Smooth muscle cell (in vitro differentiated cells): Measurements from ENCODE around the gene ADPRH. TPM values are rescaled to one million over a fixed set of nuclear protein-coding genes. Genes with fewer than 3 reads are reported as not detected.

ENCODE experiments used
- DNase-seq: peaks from one replicate; lab custom pipeline; 2025; ENCODE audit not compliant: unreplicated experiment; lab: John Stamatoyannopoulos, UW
- H2AFZ ChIP-seq: fragments of 200-600 bp; sonication (generic); 2 replicates; pipeline ENCODE4 v1.6.0; 2016; ENCODE audit warnings: antibody characterized with exemption, low read depth, mild to moderate bottlenecking
- H3F3A ChIP-seq: fragments of 200-600 bp; sonication (generic); 2 replicates; pipeline ENCODE4 v1.6.0; 2017; ENCODE audit warnings: antibody characterized with exemption, low read depth
- H3K27ac ChIP-seq: fragments of 200-600 bp; sonication (generic); 2 replicates; pipeline ENCODE4 v1.5.1; 2016; ENCODE audit warnings: low read depth, mild to moderate bottlenecking
- H3K27me3 ChIP-seq: fragments of 200-600 bp; sonication (generic); 2 replicates; pipeline ENCODE4 v1.6.1; 2016; ENCODE audit warnings: low read depth, mild to moderate bottlenecking
- H3K36me3 ChIP-seq: fragments of 200-600 bp; sonication (generic); 2 replicates; pipeline ENCODE4 v1.5.1; 2016; ENCODE audit warnings: low read depth
- H3K4me1 ChIP-seq: fragments of 200-600 bp; sonication (generic); 2 replicates; pipeline ENCODE4 v1.5.1; 2016; ENCODE audit warnings: low read depth
- H3K4me2 ChIP-seq: fragments of 200-600 bp; sonication (generic); 2 replicates; pipeline ENCODE4 v1.6.0; 2016; ENCODE audit warnings: mild to moderate bottlenecking
- H3K4me3 ChIP-seq: fragments of 200-600 bp; sonication (generic); 2 replicates; pipeline ENCODE4 v1.5.1; 2016; ENCODE audit warnings: mild to moderate bottlenecking
- H3K79me2 ChIP-seq: fragments of 200-600 bp; sonication (generic); 2 replicates; pipeline ENCODE4 v1.6.0; 2016; ENCODE audit warnings: low read depth, mild to moderate bottlenecking
- H3K9ac ChIP-seq: fragments of 200-600 bp; sonication (generic); 2 replicates; pipeline ENCODE4 v1.6.0; 2016; ENCODE audit warnings: low read depth
- H3K9me3 ChIP-seq: fragments of 200-600 bp; sonication (generic); replicated peaks from 2 replicates; pipeline ENCODE4 v1.5.1; 2016; ENCODE audit warnings: low read depth
- H4K20me1 ChIP-seq: fragments of 200-600 bp; sonication (generic); 2 replicates; pipeline ENCODE4 v1.6.0; 2016; ENCODE audit warnings: low read depth
- WGBS: methylation state at CpG from one replicate; pipeline ENCODE4 v1.1.7; 2016; ENCODE audit warnings: low lambda C conversion rate; 5-methylcytosine and 5-hydroxymethylcytosine counted together
- polyA plus RNA-seq: library from polyadenylated mRNA; unstranded; fragments of >200 nt; fragmentation: Nextera tagmentation; extraction: Ambion mirVana; gene quantifications from 2 replicates; pipeline ENCODE4 v1.2.1, GENCODE V29; 2016
- total RNA-seq: library from RNA; depleted of rRNA; stranded (reverse); fragments of >200 nt; gene quantifications from 2 replicates; pipeline ENCODE4 v1.2.3, GENCODE V29; 2014
- TF ChIP-seq, protein P1 (sequence below): fragments of 200-600 bp; sonication (generic); IDR thresholded peaks from 2 replicates; pipeline ENCODE4 v1.5.1; 2017; ENCODE audit warnings: borderline replicate concordance, mild to moderate bottlenecking, antibody characterized with exemption; ENCODE audit not compliant: insufficient read depth, poor library complexity, severe bottlenecking

The ADPRH gene
- total and polyA plus RNA-seq, 2 experiments from 2014 or later = 1.3 to 2.9 TPM

GRCh38 chr3:119571230-119571629 is 8.1 kb upstream of the ADPRH start:
- Histone ChIP-seq H3K4me3 (no peak overlapping the region), H3K27ac (no peak overlapping the region), H3K36me3 (no peaks in the 10 kb centered on the region), H4K20me1 (no peaks in the 10 kb centered on the region), H3K79me2 (no peaks in the 10 kb centered on the region), H3K9ac (no peak overlapping the region), H3K27me3 (no peaks in the 10 kb centered on the region), H3F3A (no peaks in the 10 kb centered on the region), H2AFZ (no peak overlapping the region), H3K9me3 (no peaks in the 10 kb centered on the region), H3K4me2 (no peak overlapping the region), H3K4me1 (no peaks in the 10 kb centered on the region)
- TF ChIP-seq, protein P1, sequence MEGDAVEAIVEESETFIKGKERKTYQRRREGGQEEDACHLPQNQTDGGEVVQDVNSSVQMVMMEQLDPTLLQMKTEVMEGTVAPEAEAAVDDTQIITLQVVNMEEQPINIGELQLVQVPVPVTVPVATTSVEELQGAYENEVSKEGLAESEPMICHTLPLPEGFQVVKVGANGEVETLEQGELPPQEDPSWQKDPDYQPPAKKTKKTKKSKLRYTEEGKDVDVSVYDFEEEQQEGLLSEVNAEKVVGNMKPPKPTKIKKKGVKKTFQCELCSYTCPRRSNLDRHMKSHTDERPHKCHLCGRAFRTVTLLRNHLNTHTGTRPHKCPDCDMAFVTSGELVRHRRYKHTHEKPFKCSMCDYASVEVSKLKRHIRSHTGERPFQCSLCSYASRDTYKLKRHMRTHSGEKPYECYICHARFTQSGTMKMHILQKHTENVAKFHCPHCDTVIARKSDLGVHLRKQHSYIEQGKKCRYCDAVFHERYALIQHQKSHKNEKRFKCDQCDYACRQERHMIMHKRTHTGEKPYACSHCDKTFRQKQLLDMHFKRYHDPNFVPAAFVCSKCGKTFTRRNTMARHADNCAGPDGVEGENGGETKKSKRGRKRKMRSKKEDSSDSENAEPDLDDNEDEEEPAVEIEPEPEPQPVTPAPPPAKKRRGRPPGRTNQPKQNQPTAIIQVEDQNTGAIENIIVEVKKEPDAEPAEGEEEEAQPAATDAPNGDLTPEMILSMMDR = no peak
- DNase-seq = no peak
- WGBS = 89% methylated on average over 1 of the region's 1 CpG

- TF ChIP-seq, protein P1 = no peak
- H3F3A ChIP-seq = no peaks in the 10 kb centered on the region
- no peaks in the 10 kb centered on the region for H3K9me3 ChIP-seq
- no peaks in the 10 kb centered on the region for H3K4me1 ChIP-seq
- no peaks in the 10 kb centered on the region for H3K27me3 ChIP-seq
- no peaks in the 10 kb centered on the region for H4K20me1 ChIP-seq
- H3K4me3 ChIP-seq = no peak overlapping the region
- WGBS = 51% methylated on average over 5 of the region's 5 CpGs
- no peak overlapping the region for H3K27ac ChIP-seq
- no peak overlapping the region for H3K9ac ChIP-seq
- DNase-seq = no peak
- H3K79me2 ChIP-seq = no peaks in the 10 kb centered on the region
- H3K36me3 ChIP-seq = no peaks in the 10 kb centered on the region
- H2AFZ ChIP-seq = no peak overlapping the region
- H3K4me2 ChIP-seq = no peak overlapping the region
Observed at GRCh38 chr3:119571688-119572087, 7.6 kb upstream of the ADPRH start.

- DNase-seq = no peak
- no peaks in the 10 kb centered on the region for H3K9me3 ChIP-seq
- H3F3A ChIP-seq = peaks cover 8% of the 10 kb centered on the region
- no peaks in the 10 kb centered on the region for H4K20me1 ChIP-seq
- H2AFZ ChIP-seq = no peak overlapping the region
- no peak overlapping the region for H3K4me3 ChIP-seq
- H3K79me2 ChIP-seq = no peaks in the 10 kb centered on the region
- H3K4me1 ChIP-seq = no peaks in the 10 kb centered on the region
- no peak overlapping the region for H3K4me2 ChIP-seq
- H3K36me3 ChIP-seq = no peaks in the 10 kb centered on the region
- no peaks in the 10 kb centered on the region for H3K27me3 ChIP-seq
- TF ChIP-seq, protein P1 = no peak
- H3K27ac ChIP-seq = no peak overlapping the region
- H3K9ac ChIP-seq = no peak overlapping the region
Observed at GRCh38 chr3:119575507-119575906, 3.8 kb upstream of the ADPRH start.

- H3K27me3 ChIP-seq = no peaks in the 10 kb centered on the region
- H3K4me2 ChIP-seq = peak overlapping the region; percentile 97
- peak overlapping the region; percentile 14 for H3K27ac ChIP-seq
- TF ChIP-seq, protein P1 = no peak
- no peaks in the 10 kb centered on the region for H3K9me3 ChIP-seq
- peak overlapping the region; percentile 65 for H3K4me3 ChIP-seq
- H3K4me1 ChIP-seq = no peaks in the 10 kb centered on the region
- H3K79me2 ChIP-seq = no peaks in the 10 kb centered on the region
- peak overlapping the region; percentile 100 for H2AFZ ChIP-seq
- no peak for DNase-seq
- H3F3A ChIP-seq = peaks cover 8% of the 10 kb centered on the region
- WGBS = 20% methylated on average over 16 of the region's 16 CpGs
- no peaks in the 10 kb centered on the region for H3K36me3 ChIP-seq
- no peaks in the 10 kb centered on the region for H4K20me1 ChIP-seq
- peak overlapping the region; percentile 67 for H3K9ac ChIP-seq
Observed at GRCh38 chr3:119580067-119580760, 922 bp downstream of the ADPRH start.
